ENCODE measurements around the gene APLNR. TPM values are rescaled to one million over a fixed set of nuclear protein-coding genes. Genes with fewer than 3 reads are reported as not detected.
"Not testable (repeated sequence)": the region's sequence is repeated elsewhere in the genome, so short reads cannot be mapped to it uniquely, and the experiment has no call there.

Gene APLNR
- total RNA-seq, result 1.2 TPM
- long read RNA-seq, partial matches to known transcripts, result 0 of 2 reads
- long read RNA-seq, other reads (novel, unspliced or antisense), result 0 of 2 reads

GRCh38 chr11:57237204-57237681 lies at the start of gene APLNR:
TSS of gene APLNR (minus strand) at chr11:57237250. CDS start at chr11:57237004, 246 bp downstream.
- DNase-seq, result no peak
- no peak for TF ChIP-seq CTCF (IDR thresholded peaks at IDR 0.05)
- intact Hi-C loops (cut with DNase I), result no loop called here
- Histone ChIP-seq H3K27ac (no peak within 1 kb of the TSS), H3K9me3 (no peaks in the 10 kb centered on the region), H3K4me1 (no peaks in the 10 kb centered on the region), H3K4me3 (no peak within 1 kb of the TSS), H3K36me3 (no peaks in the 10 kb centered on the region), H3K27me3 (no peaks in the 10 kb centered on the region)
- no peak for ATAC-seq

DNA sequence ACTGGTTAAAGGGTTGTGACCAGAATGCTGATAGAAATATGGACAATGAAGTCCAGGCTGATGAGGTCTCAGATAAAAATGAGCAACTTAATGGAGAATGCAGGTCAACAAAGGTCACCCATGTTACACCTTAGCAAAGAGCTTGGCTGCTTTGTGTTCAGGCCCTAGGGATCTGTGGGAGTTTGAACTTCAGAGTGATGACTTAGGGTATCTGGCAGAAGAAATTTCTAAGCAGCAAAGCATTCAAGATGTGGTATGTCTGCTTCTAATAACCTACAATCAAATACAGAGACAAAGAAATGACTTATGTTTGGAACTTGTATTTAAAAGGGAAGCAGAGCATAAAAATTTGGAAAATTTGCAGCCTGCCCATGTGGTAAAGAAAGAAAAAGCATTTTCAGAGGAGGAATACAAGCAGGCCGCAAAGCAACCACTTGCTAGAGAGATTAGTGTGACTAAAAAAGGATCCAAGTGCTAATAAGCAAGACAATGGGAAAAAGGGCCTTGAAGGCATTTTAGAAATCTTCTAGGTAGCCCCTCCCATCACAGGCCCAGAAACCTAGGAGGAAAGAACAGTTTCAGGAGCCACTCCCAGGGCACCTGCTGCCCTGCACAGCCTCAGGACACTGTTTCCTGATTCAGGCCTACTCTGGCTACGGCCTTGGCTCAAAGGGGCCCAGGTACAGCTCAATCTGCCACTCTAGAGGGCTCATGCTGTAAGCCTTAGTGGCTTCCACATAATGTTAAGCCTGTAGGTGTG lies 46.4 kb upstream of the APLNR start:
- H3K36me3 ChIP-seq, result no peaks in the 10 kb centered on the region
- peak; percentile 40 for ATAC-seq
- H3K4me3 ChIP-seq, result no peak overlapping the region
- H3K4me1 ChIP-seq, result peaks cover 5% of the 10 kb centered on the region
- intact Hi-C loops (cut with DNase I), result no loop called here
- H3K27ac ChIP-seq, result no peak overlapping the region
- no peak for DNase-seq
- no peak for TF ChIP-seq CTCF (IDR thresholded peaks at IDR 0.05)
- no peaks in the 10 kb centered on the region for H3K9me3 ChIP-seq
- H3K27me3 ChIP-seq, result no peaks in the 10 kb centered on the region

- DNase-seq; intact Hi-C loops (cut with DNase I); H3K4me3 ChIP-seq; H3K27me3 ChIP-seq; H3K27ac ChIP-seq; ATAC-seq; H3K9me3 ChIP-seq; H3K36me3 ChIP-seq: not testable (repeated sequence)
- peaks cover 24% of the 10 kb centered on the region for H3K4me1 ChIP-seq
Measured at GRCh38 chr11:57281546-57281945, 44.5 kb upstream of the APLNR start.

DNA sequence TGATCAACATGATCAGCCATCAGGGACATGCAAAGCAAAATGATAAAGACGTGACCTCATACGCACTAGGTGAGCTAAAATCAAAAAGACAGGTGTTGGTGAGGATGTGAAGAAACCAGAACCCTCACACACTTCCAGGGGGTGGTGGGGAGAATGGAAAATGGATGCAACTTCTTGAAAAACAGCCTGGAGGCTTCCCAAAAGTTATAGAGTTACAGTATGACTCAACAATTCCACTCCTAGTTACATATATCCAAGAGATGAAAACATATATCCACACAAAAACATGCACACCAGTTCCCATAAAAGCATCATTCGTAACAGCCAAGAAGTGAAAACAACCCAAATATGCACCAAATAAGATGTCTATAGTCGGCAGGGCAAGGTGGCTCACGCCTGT lies 42.1 kb upstream of the APLNR start:
- intact Hi-C loops (cut with DNase I), result no loop called here

GRCh38 chr11:57278721-57279095 lies 41.7 kb upstream of the APLNR start:
- H3K4me1 ChIP-seq, result peaks cover 27% of the 10 kb centered on the region
- no peaks in the 10 kb centered on the region for H3K36me3 ChIP-seq
- no peak for TF ChIP-seq CTCF (IDR thresholded peaks at IDR 0.05)
- no peak overlapping the region for H3K4me3 ChIP-seq
- peak overlapping the region; percentile 79 for H3K27ac ChIP-seq
- DNase-seq (no peak), ATAC-seq (no peak)
- H3K27me3 ChIP-seq, result no peaks in the 10 kb centered on the region
- intact Hi-C loops (cut with DNase I), result no loop called here
- H3K9me3 ChIP-seq, result no peaks in the 10 kb centered on the region

More for the DNA sequence above, 42.1 kb upstream of the APLNR start:
- DNase-seq, result no peak
- no peak for ATAC-seq
- TF ChIP-seq CTCF (IDR thresholded peaks at IDR 0.05), result no peak
- peaks cover 27% of the 10 kb centered on the region for H3K4me1 ChIP-seq
- H3K27me3 ChIP-seq, result no peaks in the 10 kb centered on the region
- H3K9me3 ChIP-seq, result no peaks in the 10 kb centered on the region
- H3K27ac ChIP-seq, result no peak overlapping the region
- H3K4me3 ChIP-seq, result no peak overlapping the region
- no peaks in the 10 kb centered on the region for H3K36me3 ChIP-seq

DNA sequence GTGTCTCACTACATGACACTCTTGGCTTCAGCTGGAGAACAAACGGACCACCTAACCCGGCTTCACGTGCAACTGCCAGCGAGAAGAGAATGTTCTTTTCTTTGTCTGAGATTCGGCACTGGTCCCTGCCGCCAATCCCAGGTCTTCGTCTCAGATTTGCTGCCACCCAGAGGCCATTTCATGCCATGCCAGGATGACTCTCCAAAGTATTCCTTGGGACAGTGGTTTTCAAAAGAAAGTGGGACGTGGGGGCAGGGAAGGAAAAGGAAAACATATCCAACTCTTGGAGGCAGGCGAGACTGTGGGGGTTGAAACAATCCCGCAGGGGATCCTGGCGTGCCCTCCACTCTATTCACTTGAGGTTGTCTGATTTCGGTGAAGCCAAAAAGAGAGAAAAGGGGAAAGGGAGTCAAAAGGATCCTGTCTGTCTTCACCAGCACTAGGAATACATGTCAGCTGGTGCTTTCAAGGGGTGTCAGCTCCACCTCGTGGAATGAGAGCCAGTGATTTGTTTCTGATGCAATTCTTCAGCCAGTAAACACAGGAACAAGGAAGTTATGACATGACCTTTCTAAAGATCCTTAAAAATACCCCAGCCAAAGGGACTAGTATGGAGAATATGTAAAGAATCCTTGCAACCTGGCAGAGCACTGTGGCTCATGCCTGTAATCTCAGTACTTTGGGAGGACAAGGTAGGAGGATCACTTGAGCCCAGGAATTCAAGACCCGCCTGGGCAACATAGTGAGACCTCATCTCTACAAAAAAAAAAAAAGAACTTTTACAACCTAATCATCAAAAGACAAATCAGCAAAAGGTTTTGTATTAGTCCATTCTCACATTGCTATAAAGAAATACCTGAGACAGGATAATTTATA lies 41.0 kb upstream of the APLNR start:
- Histone ChIP-seq H3K36me3 (no peaks in the 10 kb centered on the region), H3K27me3 (no peaks in the 10 kb centered on the region), H3K4me3 (no peak overlapping the region), H3K9me3 (no peaks in the 10 kb centered on the region), H3K27ac (peak overlapping the region; percentile 79), H3K4me1 (peaks cover 27% of the 10 kb centered on the region)
- DNase-seq (peak; percentile 75), ATAC-seq (peak; percentile 85)
- intact Hi-C loops (cut with DNase I), result no loop called here
- TF ChIP-seq CTCF (IDR thresholded peaks at IDR 0.05), result peak; percentile 80

Measured in upper lobe of right lung (tissue), 1 donor.